ENCODE measurements around the gene EXOG.

DNA sequence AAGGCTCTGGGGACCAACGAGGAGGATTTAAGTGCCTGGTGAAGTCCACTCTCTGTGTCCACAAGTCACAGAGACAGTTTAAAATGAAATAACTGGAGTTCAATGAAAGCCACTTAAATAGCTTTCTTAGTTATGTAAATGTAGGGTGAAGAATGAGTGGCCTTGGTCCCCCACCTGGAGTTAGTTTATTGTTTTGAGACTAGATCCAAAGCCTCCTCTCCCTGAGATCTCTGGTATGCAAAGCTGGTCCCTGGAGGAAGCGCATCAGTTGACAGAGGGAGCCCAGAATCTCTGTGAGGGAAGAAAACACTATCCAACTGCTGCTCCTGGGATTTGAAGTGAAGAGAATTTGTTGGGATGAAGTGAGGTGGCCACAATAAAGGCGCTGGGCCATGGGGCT lies 40.5 kb downstream of the EXOG start:
- TF ChIP-seq, protein P1, sequence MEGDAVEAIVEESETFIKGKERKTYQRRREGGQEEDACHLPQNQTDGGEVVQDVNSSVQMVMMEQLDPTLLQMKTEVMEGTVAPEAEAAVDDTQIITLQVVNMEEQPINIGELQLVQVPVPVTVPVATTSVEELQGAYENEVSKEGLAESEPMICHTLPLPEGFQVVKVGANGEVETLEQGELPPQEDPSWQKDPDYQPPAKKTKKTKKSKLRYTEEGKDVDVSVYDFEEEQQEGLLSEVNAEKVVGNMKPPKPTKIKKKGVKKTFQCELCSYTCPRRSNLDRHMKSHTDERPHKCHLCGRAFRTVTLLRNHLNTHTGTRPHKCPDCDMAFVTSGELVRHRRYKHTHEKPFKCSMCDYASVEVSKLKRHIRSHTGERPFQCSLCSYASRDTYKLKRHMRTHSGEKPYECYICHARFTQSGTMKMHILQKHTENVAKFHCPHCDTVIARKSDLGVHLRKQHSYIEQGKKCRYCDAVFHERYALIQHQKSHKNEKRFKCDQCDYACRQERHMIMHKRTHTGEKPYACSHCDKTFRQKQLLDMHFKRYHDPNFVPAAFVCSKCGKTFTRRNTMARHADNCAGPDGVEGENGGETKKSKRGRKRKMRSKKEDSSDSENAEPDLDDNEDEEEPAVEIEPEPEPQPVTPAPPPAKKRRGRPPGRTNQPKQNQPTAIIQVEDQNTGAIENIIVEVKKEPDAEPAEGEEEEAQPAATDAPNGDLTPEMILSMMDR (IDR thresholded peaks at IDR 0.05), result no peak
- TF ChIP-seq POLR2A (IDR thresholded peaks at IDR 0.05), result no peak
